Measurements from ENCODE around the gene ZFPM1.
"Not testable (repeated sequence)": the region's sequence is repeated elsewhere in the genome, so short reads cannot be mapped to it uniquely, and the experiment has no call there.

The ZFPM1 gene

GRCh38 chr16:88511060-88511459 lies 58.0 kb downstream of the ZFPM1 start:
- DNase-seq (ENCODE audit: low read depth in 2 of 3, low spot score in 1 of 3) = no peak

GRCh38 chr16:88511906-88512305 lies 58.8 kb downstream of the ZFPM1 start:
- DNase-seq (ENCODE audit: low read depth in 2 of 3, low spot score in 1 of 3) = no peak

GRCh38 chr16:88512728-88513696 lies 59.9 kb downstream of the ZFPM1 start:
- DNase-seq (ENCODE audit: low read depth in 2 of 3, low spot score in 1 of 3) = no peak

GRCh38 chr16:88514070-88514469 lies 61.0 kb downstream of the ZFPM1 start:
- no peak for DNase-seq (ENCODE audit: low read depth in 2 of 3, low spot score in 1 of 3)

GRCh38 chr16:88514526-88515232 lies 61.6 kb downstream of the ZFPM1 start:
- DNase-seq (ENCODE audit: low read depth in 2 of 3, low spot score in 1 of 3) = no peak

GRCh38 chr16:88515371-88515770 lies 62.3 kb downstream of the ZFPM1 start:
- DNase-seq (ENCODE audit: low read depth in 2 of 3, low spot score in 1 of 3) = no peak

- DNase-seq (ENCODE audit: low read depth in 2 of 3, low spot score in 1 of 3) = no peak
These were observed 63.0 kb downstream of the ZFPM1 start for GRCh38 chr16:88515925-88516594.

- no peak for DNase-seq (ENCODE audit: low read depth in 2 of 3, low spot score in 1 of 3)
These were observed 63.6 kb downstream of the ZFPM1 start for GRCh38 chr16:88516601-88517061.

- not testable (repeated sequence) for DNase-seq (ENCODE audit: low read depth in 2 of 3, low spot score in 1 of 3)
These were observed 64.2 kb downstream of the ZFPM1 start for GRCh38 chr16:88517208-88517774.

- DNase-seq (ENCODE audit: low read depth in 2 of 3, low spot score in 1 of 3) = not testable (repeated sequence)
These were observed 65.5 kb downstream of the ZFPM1 start for GRCh38 chr16:88518411-88519111.

GRCh38 chr16:88519240-88519639 lies 66.2 kb downstream of the ZFPM1 start:
- DNase-seq (ENCODE audit: low read depth in 2 of 3, low spot score in 1 of 3) = no peak

GRCh38 chr16:88519938-88520653 lies 67.0 kb downstream of the ZFPM1 start:
- no peak for DNase-seq (ENCODE audit: low read depth in 2 of 3, low spot score in 1 of 3)

GRCh38 chr16:88521674-88522073 lies 68.6 kb downstream of the ZFPM1 start:
- DNase-seq (ENCODE audit: low read depth in 2 of 3, low spot score in 1 of 3) = no peak

GRCh38 chr16:88522276-88522949 lies 69.3 kb downstream of the ZFPM1 start:
- DNase-seq (ENCODE audit: low read depth in 2 of 3, low spot score in 1 of 3) = no peak

- DNase-seq (ENCODE audit: low read depth in 2 of 3, low spot score in 1 of 3) = no peak
These were observed 70.5 kb downstream of the ZFPM1 start for GRCh38 chr16:88523309-88524161.

GRCh38 chr16:88524274-88524972 lies 71.3 kb downstream of the ZFPM1 start:
- no peak for DNase-seq (ENCODE audit: low read depth in 2 of 3, low spot score in 1 of 3)

GRCh38 chr16:88524973-88525662 lies 72.0 kb downstream of the ZFPM1 start:
- DNase-seq (ENCODE audit: low read depth in 2 of 3, low spot score in 1 of 3) = no peak

Data from stimulated activated CD4-positive, alpha-beta T cell treated with anti-CD3 and anti-CD28 coated beads, Interleukin-12 subunit alpha, Interleukin-12 subunit beta, amount 100 ng/mL, for 48 hours (primary cell).